SKM-1 treated with dmso at 0.1 percent for 144 hours (cell line): ENCODE data around the gene HAAO.

Experiments
- DNase-seq: peaks from one replicate; lab custom pipeline; 2025; ENCODE audit not compliant: unreplicated experiment; lab: John Stamatoyannopoulos, UW

Gene HAAO

GRCh38 chr2:42815726-42816125 lies 23.3 kb upstream of the HAAO start:
- DNase-seq: no peak

- peak; percentile 48 for DNase-seq
These were observed 21.4 kb upstream of the HAAO start for GRCh38 chr2:42813763-42814162.

GRCh38 chr2:42812899-42813479 lies 20.6 kb upstream of the HAAO start:
- DNase-seq: peak; percentile 27

- no peak for DNase-seq
These were observed 18.8 kb upstream of the HAAO start for GRCh38 chr2:42810971-42811811.

- peak; percentile 86 for DNase-seq
These were observed 18.0 kb upstream of the HAAO start for GRCh38 chr2:42810121-42810970.

GRCh38 chr2:42809819-42810120 lies 17.4 kb upstream of the HAAO start:
- peak; percentile 79 for DNase-seq

- no peak for DNase-seq
These were observed 16.9 kb upstream of the HAAO start for GRCh38 chr2:42809131-42809818.

- no peak for DNase-seq
These were observed 15.9 kb upstream of the HAAO start for GRCh38 chr2:42808301-42808700.

- no peak for DNase-seq
These were observed 14.4 kb upstream of the HAAO start for GRCh38 chr2:42806786-42807185.

- no peak for DNase-seq
These were observed 12.5 kb upstream of the HAAO start for GRCh38 chr2:42804891-42805290.

GRCh38 chr2:42804338-42804737 lies 12.0 kb upstream of the HAAO start:
- DNase-seq: peak; percentile 86

GRCh38 chr2:42802150-42802549 lies 9.8 kb upstream of the HAAO start:
- DNase-seq: no peak

GRCh38 chr2:42801381-42801780 lies 9.0 kb upstream of the HAAO start:
- no peak for DNase-seq

- no peak for DNase-seq
These were observed 8.6 kb upstream of the HAAO start for GRCh38 chr2:42800981-42801380.

- DNase-seq: no peak
These were observed 8.1 kb upstream of the HAAO start for GRCh38 chr2:42800461-42800962.

- DNase-seq: no peak
These were observed 7.5 kb upstream of the HAAO start for GRCh38 chr2:42799881-42800280.

GRCh38 chr2:42797281-42797680 lies 4.9 kb upstream of the HAAO start:
- no peak for DNase-seq

- no peak for DNase-seq
These were observed 4.3 kb upstream of the HAAO start for GRCh38 chr2:42796427-42797248.

- no peak for DNase-seq
These were observed 3.5 kb upstream of the HAAO start for GRCh38 chr2:42795841-42796301.

- DNase-seq: no peak
These were observed 2.9 kb upstream of the HAAO start for GRCh38 chr2:42795275-42795674.
